ENCODE measurements around the gene HDAC10. TPM values are rescaled to one million over a fixed set of nuclear protein-coding genes. Genes with fewer than 3 reads are reported as not detected.

The HDAC10 gene
- total RNA-seq, 1 experiment from 2014 or later: 21.4 TPM

DNA sequence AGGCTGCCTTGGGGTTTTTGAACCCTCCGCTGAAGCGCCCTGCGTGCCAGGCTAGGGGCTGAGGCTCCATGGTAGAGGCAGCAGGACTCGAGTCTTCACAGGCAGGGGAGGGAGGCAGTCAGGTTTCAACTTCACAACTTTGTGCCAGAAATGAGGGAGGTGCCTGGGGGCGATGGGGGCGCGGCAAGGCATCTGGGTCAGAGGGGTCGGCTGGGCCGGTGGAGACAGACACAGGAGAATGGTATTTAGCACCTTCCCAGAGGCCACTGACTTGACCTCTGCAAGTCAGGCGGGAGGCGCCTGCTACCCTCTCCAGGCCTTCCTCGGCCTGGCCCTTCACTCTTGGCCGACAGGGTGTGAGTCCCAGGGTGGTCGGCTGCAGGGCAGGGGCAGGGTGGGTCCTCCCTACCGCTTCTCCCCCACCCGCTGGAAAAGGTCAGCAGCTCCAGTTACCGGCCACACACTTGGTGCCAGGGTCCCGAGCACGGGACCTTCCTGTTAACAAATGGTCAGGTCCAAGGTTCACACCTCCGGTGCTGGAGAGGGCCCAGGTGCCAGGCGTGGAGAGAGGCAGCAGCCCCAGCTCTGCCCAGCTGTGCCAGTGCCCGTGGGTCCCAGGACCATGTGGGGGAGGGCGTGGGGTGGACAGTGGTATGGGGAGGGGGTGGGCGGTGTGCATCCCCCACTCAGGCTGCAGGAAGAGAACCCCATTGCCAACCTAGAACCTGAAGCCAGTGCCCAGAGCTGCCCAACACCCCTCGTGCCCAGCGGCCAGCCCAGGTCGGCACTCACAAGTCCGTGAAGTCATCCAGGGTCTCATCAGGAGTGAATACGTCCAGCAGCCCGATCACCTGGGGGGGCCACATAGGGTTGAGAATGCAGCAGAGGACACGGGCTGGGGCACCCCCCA, 6.6 kb upstream of the HDAC10 start:
- DNase-seq: no peak
- Histone ChIP-seq H3K36me3 (peaks cover 6% of the 10 kb centered on the region; the same call in 1 of the 2 replicates), H3K27me3 (no peaks in the 10 kb centered on the region), H3K27ac (no peak overlapping the region), H3K9me3 (replicated peaks) (no peaks in the 10 kb centered on the region), H3K4me3 (no peak overlapping the region), H3K4me1 (peaks cover 8% of the 10 kb centered on the region)

DNA sequence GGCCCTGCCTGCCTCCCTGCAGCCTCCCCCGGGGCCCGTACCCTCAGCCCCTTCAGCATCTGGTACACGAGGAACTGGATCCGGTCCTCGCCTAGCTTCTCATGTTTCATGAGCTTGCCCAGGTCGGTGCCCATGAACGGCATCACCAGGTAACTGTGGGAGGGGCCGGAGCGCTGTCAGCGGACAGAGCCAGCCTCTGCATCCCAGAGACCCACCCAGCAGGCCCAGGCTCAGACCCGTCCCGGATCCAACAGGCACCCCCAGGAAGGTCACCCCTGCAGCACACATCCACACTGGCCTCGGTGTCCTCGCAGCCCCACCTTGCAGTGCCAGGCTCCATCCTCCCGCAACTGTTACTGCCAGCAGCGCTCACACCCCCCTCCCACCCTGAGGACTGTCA, 6.0 kb upstream of the HDAC10 start:
- peaks cover 1% of the 10 kb centered on the region for H3K4me1 ChIP-seq
- no peak overlapping the region for H3K27ac ChIP-seq
- peaks cover 8% of the 10 kb centered on the region; the same call in 1 of the 2 replicates for H3K36me3 ChIP-seq
- H3K4me3 ChIP-seq: no peak overlapping the region
- H3K27me3 ChIP-seq: no peaks in the 10 kb centered on the region
- H3K9me3 ChIP-seq (replicated peaks): no peaks in the 10 kb centered on the region
- DNase-seq: no peak

GRCh38 chr22:50256258-50256862, 5.3 kb upstream of the HDAC10 start:
- Histone ChIP-seq H3K27me3 (no peaks in the 10 kb centered on the region), H3K9me3 (replicated peaks) (no peaks in the 10 kb centered on the region), H3K36me3 (peaks cover 8% of the 10 kb centered on the region; the same call in 1 of the 2 replicates), H3K4me3 (no peak overlapping the region), H3K27ac (no peak overlapping the region), H3K4me1 (no peaks in the 10 kb centered on the region; the same call in 1 of the 2 replicates)
- DNase-seq: no peak

GRCh38 chr22:50255607-50256006, 4.5 kb upstream of the HDAC10 start:
- Histone ChIP-seq H3K27me3 (no peaks in the 10 kb centered on the region), H3K4me3 (no peak overlapping the region), H3K4me1 (no peaks in the 10 kb centered on the region; the same call in 1 of the 2 replicates)

DNA sequence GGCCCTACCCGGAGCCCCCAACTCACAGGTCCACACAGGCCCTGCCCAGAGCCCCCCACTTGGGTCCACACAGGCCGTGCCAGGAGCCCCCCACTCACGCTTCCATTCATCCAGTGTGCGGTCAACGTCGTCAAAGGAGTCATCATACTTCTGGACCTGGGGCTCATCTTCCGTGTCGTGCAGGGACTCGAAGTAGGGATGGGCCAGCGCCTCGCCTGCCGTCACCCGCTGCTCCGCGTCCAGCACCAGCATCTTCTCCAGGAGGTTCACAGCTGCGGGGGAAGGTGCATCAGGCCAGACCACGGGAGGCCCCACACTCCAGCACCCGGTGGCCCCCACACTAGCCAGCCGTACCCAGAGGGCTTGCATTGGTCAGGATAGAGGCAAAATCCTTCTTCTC, 4.0 kb upstream of the HDAC10 start:
- Histone ChIP-seq H3K27ac (no peak overlapping the region), H3K4me1 (peaks cover 3% of the 10 kb centered on the region; the same call in 1 of the 2 replicates), H3K27me3 (no peaks in the 10 kb centered on the region), H3K9me3 (replicated peaks) (no peaks in the 10 kb centered on the region), H3K4me3 (no peak overlapping the region), H3K36me3 (peaks cover 8% of the 10 kb centered on the region; the same call in 1 of the 2 replicates)
- no peak for DNase-seq

More at GRCh38 chr22:50255607-50256006, 4.5 kb upstream of the HDAC10 start:
- no peak for DNase-seq
- H3K9me3 ChIP-seq (replicated peaks): no peaks in the 10 kb centered on the region
- H3K27ac ChIP-seq: no peak overlapping the region
- peaks cover 8% of the 10 kb centered on the region; the same call in 1 of the 2 replicates for H3K36me3 ChIP-seq

GRCh38 chr22:50253941-50254340, 2.9 kb upstream of the HDAC10 start:
- Histone ChIP-seq H3K4me3 (no peak overlapping the region), H3K27ac (no peak overlapping the region), H3K9me3 (replicated peaks) (no peaks in the 10 kb centered on the region), H3K27me3 (no peaks in the 10 kb centered on the region), H3K36me3 (peaks cover 8% of the 10 kb centered on the region; the same call in 1 of the 2 replicates), H3K4me1 (peaks cover 6% of the 10 kb centered on the region; the same call in 1 of the 2 replicates)
- DNase-seq: no peak

- Histone ChIP-seq H3K4me3 (no peak overlapping the region), H3K4me1 (peaks cover 6% of the 10 kb centered on the region; the same call in 1 of the 2 replicates), H3K36me3 (peaks cover 8% of the 10 kb centered on the region; the same call in 1 of the 2 replicates), H3K27ac (no peak overlapping the region), H3K9me3 (replicated peaks) (no peaks in the 10 kb centered on the region), H3K27me3 (no peaks in the 10 kb centered on the region)
- no peak for DNase-seq
These were observed 2.2 kb upstream of the HDAC10 start for GRCh38 chr22:50253046-50253915.

DNA sequence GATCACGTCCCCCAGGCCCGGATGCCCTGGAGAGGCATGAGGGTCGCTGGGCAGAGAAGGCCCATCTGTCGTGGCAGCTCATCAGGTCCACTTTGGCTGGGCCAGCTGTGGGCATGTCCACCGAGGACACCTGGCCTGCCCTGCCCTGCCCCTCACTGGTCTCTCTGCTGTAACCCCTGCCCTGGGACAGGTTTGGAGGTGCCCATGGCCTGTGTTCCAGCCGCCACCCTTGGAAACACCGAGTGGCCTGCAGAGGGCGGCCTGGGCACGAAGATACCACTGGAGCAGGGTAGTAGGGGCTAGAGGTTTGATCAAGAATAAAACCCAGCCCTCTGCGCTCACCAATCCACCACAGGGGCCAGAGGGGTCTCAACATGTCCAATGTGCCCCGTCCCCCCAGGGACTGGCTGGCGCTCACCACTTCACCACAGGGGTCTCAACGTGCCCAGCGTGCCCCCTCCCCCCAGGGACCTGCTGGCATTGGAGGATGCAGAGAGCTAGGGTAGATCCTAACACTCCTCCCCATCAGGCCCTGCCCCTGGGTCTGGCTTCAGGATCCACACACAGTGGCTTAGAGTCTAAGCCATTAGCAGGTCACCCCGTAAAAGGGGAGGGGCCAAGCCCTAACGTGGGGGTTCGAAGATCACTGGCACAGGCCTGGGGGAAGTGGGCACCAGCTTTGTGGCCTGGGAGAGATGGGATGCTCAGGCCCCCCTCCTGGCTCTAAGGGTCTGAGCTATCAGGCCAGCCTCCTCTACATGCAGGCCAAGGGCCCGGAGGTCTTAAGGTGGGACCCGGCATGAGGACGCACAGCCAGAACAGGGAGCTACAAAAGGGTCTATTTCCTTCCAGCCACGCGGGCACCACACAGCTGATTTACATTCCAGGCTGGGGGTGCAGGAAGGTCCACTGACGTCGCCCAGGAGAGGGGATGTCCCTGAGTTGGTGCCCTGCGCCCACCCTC, 1.3 kb upstream of the HDAC10 start:
- Histone ChIP-seq H3K36me3 (peaks cover 8% of the 10 kb centered on the region; the same call in 1 of the 2 replicates), H3K9me3 (replicated peaks) (no peaks in the 10 kb centered on the region), H3K4me3 (no peak overlapping the region), H3K27ac (no peak overlapping the region), H3K4me1 (peaks cover 6% of the 10 kb centered on the region; the same call in 1 of the 2 replicates), H3K27me3 (no peaks in the 10 kb centered on the region)
- DNase-seq: peak; percentile 71 to 74

GRCh38 chr22:50251477-50252081, 514 bp upstream of the HDAC10 start:
- H3K27me3 ChIP-seq: no peaks in the 10 kb centered on the region
- DNase-seq: no peak
- H3K27ac ChIP-seq: no peak overlapping the region
- H3K4me3 ChIP-seq: peak overlapping the region; percentile 66
- peaks cover 10% of the 10 kb centered on the region for H3K36me3 ChIP-seq
- H3K9me3 ChIP-seq (replicated peaks): no peaks in the 10 kb centered on the region
- peaks cover 6% of the 10 kb centered on the region; the same call in 1 of the 2 replicates for H3K4me1 ChIP-seq

- no peak for DNase-seq
- peaks cover 11% of the 10 kb centered on the region; the same call in 1 of the 2 replicates for H3K4me1 ChIP-seq
These were observed 863 bp downstream of the HDAC10 start for GRCh38 chr22:50250249-50250554.

DNA sequence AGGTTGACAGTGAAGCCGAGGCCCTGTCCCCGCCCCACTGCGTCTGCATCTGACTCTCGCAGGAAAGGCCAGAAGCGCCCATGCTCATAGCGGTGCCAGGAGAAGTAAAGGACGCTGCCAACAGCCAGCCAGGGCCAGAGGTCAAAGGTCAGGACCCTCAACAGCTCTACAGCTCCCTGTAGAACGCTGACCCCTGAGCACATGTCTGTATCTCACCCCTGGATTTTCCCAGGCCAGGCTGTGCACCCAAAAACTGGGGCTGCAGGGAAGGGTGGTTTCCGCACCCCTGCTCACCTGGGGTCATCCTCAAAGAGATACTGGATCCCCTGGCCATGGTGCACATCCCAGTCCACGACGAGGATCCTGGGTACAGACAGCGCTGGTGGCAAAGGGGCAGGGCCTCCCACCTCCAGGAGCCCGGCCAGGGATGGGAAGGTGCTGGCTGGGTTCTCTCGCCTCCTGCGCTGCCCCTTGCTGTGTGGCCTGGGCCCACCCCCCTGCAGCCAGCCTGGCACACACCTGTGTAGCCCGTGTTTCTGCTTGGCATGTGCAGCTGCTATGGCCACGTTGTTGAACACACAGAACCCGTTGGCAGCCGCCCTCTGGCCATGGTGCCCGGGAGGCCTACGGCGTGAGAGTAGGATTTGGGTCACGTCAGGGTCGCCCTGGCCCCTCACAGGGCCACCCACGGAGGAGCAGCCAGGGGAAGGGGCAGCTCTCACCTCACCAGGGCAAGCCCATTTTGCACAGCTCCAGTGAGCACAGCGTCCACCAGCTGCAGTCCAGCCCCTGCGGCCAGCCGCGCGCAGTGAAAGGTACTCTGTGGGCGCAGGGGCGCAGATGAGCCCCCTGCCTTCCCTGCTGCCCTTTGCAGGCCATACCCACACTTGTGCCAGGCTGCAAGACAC, 1.5 kb downstream of the HDAC10 start:
- H3K27me3 ChIP-seq: no peaks in the 10 kb centered on the region
- no peak overlapping the region for H3K27ac ChIP-seq
- DNase-seq: no peak
- peak overlapping the region; percentile 66 for H3K4me3 ChIP-seq
- peaks cover 10% of the 10 kb centered on the region for H3K36me3 ChIP-seq
- peaks cover 11% of the 10 kb centered on the region; the same call in 1 of the 2 replicates for H3K4me1 ChIP-seq
- no peaks in the 10 kb centered on the region for H3K9me3 ChIP-seq (replicated peaks)

More at GRCh38 chr22:50250249-50250554, 863 bp downstream of the HDAC10 start:
- no peaks in the 10 kb centered on the region for H3K9me3 ChIP-seq (replicated peaks)
- H3K36me3 ChIP-seq: peaks cover 10% of the 10 kb centered on the region
- no peaks in the 10 kb centered on the region for H3K27me3 ChIP-seq
- peak overlapping the region; percentile 66 for H3K4me3 ChIP-seq
- no peak overlapping the region for H3K27ac ChIP-seq

Data from SJCRH30 (cell line).